CD4-positive, alpha-beta T cell treated with Interleukin-17A for 4 hours (primary cell): ENCODE data around the gene MFAP3L.
"Not testable (repeated sequence)": the region's sequence is repeated elsewhere in the genome, so short reads cannot be mapped to it uniquely, and the experiment has no call there.

Experiments used
- DNase-seq: peaks from one replicate; pipeline ENCODE4 v3.0.0-alpha.2; 2020; ENCODE audit warnings: mixed read lengths

Gene MFAP3L

DNA sequence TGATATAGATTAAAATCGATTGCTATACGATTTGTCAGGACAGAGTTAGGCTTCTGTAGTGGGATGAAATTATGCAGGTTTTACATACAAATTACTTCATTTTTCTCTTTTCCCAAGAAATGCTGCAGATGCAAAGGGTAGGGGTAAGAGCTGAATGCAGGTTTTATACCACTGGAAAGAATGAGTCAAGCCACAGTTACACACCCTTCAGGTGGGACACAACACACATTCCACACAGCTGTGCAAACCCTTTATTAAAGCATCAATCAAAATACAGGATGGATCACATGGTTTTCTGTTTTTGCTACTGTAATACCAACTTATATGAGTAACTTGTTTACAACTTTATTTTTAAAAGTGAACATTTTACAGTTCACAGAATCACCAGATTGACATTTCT, 39.8 kb downstream of the MFAP3L start:
- no peak for DNase-seq

DNA sequence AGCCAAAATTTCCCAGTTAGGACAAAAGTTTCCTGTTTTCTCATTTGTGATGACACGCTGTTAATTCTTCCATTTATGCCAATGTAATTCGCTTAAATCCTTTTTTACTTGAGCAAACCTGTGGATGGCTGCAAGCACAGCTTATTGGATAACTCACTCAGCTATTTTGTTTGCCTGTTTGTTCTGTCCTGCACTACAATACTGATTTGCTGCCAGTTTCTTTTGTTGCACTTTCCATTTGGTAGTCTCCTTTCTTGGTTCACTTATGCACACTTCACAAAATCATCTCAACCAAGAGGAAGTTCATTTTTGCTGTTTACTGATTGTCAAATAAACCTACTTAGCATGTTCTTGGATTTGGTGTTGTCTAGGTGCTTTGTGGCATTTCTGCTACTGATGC, 40.3 kb downstream of the MFAP3L start:
- no peak for DNase-seq

DNA sequence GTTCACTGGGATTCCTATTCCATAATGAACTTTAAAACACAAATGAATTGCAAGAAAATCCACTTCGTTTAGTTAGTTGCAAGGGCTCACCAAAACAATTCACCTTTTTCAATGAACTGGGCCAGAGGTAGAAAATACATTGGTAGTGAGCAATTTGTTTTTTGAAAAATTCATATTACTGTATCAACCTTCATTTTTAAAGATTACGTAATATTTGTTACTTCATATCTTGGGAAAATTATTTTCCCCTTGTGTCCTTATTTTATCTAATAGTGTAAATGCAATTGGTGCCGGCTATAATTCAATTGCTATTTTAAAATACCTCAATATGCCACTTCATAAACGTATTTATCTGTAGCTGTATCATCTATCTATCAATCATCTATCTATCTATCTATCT, 41.5 kb downstream of the MFAP3L start:
- DNase-seq, result no peak

DNA sequence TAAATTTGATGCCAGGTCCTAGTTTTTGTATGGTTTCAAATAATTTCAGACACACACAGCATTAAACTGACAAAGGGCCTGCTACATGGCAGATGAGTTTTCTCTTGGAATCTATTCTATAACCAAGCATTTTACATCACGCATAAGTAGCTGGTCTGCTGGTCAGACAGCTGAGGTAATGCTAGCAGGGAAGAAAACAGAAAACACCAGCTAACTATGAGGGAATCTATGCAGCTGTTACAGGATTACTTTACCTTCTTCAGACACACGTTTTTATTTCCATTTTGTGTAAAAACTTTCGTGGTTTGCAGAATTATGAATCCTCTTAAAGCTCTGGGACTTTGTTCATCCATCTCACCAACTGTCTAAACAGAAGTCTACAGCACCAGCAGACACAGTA, 42.0 kb downstream of the MFAP3L start:
- DNase-seq, result no peak

DNA sequence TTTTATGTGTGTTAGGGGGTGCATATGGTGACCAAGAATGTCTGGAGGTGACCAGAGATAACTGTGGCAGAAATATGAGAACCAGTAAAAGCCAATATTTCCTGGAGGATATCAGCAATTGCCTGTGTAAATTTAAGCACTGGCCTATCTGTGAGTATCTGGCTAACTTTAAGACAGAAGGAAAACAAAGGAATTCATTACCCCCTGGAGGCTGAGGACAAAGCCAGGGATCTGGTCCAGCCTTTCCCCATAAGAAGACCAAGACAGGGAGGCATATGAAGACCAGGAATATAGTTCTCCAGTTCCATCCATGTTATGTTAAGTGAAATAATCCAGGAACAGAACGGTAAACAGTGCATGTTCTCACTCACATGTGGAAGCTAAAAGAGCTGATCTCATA, 49.2 kb downstream of the MFAP3L start:
- no peak for DNase-seq

DNA sequence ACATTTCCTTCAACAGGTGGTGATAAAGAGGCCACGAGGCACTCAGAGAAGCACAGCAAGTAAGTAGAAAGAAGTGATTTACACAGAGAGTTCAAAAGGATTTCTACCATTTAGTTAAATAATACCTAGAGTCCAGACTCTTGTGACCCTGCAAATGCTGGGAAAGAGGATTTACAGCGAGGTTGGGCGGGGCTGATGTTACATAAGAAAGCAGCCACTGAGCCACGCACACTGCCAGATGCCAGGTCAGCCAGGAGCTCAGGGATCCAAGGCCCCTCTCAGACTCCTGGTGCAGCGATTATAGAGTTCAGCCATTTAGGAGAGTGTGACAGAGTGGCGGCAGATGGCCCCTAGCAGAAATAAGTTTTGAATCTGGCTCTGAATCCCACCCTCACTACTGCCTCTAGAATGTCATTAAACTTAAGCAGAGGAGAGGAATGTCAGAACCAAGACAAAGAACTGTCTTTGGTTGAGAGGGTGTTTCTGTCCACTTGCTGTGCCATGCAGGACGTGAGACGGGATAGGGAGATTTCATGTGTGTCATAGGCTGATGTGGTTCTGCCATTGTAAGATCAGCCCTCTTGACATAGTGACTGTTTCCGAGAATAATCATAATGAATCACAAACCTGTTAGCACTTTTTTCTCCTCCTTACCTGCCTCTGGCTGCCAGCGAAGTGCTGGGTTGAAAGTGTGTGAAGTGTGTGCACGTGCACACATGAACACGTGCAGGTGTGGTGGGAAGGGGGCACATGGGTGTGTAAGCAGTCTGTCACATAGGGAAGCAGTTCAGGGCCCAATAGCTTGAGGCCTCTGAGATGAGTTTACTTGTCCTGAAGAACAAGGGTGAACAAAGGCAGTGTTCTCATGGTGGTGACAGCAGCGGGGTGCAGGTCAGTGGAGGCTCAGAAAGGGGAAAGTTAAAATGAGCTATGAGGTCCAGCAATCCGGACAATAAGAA, 50.1 kb downstream of the MFAP3L start:
- DNase-seq, result no peak

DNA sequence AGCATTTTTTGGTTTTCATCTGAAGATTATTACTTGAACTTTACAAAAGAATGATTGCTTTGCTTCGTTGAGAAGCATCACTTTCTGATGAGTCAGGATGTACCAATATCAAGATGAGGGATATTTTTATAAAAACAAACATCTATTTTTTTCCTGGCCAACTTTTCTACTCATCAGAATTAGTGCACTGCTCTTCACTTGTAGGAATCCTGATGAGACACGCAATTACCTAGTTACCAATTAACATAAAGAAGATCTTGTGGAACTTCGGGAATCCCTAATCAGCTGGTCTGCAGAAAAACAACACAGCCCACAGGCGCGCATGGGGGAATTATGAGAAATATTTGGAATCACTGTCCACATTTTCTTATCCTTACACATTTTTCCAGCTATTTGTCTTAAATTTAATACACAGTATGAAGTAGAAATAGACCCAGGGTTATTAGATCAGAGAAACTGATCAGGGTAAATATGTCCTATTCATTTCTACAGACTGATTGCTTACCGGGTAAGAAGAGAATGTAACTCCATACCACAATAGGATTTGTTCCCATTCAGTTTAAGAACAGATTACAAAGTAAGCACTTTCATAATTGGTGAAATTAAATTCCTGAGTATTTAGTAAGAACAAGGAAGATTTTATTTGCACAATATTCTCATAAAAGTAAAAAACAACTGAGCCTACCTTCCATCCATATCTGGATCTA, 50.9 kb downstream of the MFAP3L start:
- DNase-seq, result no peak

DNA sequence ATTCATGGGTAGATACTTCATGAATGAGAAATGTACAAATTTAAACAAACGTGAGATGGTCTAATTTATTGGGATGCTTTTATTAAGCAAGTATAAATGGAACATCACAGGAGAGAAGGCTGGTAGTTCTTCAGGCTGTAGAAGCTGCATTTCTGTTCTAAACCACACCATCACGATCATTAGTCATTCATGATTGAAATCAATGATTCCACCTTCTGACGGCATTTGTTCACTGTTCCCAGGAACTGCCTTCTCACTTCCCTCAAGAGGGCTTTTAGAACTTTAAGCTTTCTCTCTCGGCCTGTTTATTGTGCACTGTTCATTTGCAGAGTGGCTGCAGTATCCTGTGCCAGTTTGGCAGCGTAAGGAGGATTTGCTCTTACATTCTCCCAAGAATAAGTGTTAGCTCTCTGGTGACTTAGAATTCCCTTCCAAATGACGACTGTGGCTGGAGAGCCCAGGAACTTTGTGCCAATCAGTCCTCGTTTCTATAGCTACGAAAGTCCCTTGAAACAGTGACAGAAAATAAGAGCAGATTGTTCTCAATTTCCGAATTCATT, 54.7 kb downstream of the MFAP3L start:
- no peak for DNase-seq

DNA sequence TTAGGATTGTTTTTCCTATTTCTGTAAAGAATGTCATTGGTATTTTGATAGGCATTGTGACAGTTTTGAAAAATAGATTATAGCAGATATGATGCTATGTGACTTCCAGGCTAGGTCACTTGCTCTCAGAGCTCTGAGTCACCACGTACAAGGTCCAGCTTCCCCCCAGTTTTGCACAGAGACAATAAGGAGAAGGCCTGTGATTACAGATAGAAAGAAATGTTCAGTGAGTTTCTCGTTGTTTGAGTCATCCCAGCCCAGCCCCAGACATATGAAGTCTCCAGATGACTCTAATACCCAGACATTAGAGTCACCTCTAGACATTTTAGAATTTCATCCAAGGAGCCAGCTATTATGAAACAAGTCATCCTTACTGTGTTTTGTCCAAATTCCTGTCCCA, 57.2 kb downstream of the MFAP3L start:
- no peak for DNase-seq

DNA sequence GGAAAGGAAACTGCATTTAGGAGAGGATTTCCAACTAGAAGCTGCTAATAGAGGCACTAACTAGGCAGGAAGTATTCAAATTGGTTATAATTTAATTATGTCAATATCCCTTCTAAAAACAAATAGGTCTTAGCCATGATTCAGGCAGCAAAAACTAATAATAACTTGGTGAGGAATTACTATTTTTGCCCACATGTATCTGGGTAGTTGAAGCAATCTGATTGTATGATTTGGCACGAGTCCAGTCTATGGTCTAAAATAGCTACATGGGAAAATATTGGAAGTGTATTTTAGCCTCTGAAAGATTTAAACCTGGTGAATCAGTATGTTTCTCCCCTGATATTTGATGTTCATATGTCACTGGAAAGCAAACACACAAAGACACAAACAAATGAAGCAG, 62.2 kb downstream of the MFAP3L start:
- DNase-seq, result no peak

DNA sequence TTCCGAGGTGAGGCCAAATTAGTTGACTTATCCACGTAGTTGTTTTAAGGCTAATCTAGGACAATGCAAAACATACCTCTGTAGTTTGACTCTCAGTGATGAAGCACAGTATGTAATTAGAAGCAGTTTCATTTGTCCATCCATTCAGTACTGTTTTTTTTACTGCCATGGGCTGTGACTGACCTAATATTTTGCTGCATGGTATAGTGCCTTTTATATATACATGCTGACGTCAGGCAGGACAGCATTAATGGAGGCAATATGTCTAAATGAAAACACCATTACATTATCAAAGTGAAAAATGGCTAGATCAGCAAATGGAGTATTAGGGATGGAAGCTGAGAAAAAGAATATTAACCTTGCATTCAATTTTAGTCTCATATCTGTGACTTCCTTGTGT, 66.9 kb downstream of the MFAP3L start:
- DNase-seq, result no peak

DNA sequence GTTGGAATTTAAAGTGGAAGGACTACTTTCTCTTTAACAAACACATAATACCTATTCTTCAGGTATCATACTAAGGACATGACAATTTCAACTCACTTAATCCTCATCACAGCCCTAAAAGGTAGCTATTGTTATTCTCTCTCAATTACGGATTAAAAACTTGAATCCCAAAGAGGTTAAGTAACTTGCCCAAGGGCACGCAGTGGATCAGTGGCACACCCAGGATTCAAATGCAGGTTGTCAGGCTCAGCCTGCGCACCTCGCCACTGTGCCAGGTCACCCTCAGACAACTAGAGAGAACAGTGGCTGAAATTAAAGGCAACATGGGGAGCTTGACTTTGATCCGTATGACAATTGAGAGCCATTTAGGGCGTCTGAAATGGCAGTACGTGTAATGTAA, 67.6 kb downstream of the MFAP3L start:
- no peak for DNase-seq

DNA sequence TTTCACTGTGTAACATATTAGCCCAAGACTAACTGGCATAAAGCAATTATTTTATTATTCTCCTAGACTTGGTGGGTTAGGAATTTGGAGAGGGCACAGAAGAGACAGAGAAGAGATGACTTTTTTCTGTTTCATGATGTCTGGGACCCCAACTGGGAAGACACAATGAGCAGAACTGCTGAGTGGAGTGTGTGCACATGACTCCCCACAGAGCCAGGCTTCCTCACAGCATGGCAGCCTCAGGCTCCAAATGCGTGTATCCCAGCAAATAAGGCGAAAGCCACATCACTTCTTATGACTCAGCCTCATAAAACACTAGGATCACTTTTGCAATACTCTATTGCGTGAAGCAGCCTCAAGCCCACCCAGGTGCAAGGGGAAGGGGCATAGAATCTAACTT, 68.4 kb downstream of the MFAP3L start:
- DNase-seq, result no peak

DNA sequence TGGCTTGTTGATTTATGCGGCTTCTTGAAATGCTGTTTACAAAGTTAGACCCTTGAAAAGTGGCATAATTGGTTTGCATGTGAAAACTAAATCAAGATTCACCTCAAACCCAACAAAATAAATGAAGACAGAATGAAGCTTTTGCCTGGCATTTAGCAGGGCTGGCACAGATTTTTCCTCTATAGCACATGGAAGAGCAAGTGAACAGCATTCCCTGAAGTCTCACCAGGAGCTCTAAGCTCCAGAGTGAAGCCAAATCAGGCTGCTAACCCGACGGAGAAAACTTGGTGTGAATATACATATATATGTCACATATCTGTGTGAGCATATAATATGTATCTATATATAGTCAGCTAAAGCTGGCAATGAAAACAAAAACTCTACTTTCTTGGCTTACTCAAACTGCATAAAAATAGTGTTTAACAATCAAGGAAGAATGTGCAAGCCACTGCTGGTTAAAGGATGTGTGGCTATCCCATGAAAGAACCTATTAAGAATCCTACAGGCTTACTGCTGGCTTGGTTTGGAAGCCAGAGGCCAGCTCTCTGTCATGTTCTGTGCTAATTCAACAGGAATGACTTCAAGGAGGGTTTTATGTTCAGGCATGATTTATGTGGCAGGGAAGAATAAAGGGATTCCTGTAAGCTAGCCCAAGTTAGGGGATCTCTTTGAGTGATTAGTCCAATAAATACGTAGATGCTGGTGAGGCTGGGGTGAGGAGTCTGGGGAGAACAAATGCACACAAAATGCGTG, 69.9 kb downstream of the MFAP3L start:
- no peak for DNase-seq

DNA sequence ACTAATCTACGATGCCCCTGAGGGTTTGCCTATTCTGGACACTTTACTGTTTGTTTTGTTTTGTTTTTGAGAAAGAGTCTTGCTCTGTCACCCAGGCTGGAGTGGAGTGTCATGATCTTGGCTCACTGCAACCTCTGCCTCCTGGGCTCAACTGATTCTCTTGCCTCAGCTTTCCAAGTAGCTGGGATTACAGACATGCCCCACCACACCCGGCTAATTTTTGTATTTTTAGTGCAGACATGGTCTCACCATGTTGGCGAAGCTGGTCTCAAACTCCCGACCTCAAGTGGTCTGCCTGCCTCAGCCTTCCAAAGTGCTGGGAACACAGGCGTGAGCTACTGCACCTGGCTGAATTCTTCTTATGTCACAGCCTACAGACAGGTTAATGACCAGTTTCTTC, 70.7 kb downstream of the MFAP3L start:
- no peak for DNase-seq

DNA sequence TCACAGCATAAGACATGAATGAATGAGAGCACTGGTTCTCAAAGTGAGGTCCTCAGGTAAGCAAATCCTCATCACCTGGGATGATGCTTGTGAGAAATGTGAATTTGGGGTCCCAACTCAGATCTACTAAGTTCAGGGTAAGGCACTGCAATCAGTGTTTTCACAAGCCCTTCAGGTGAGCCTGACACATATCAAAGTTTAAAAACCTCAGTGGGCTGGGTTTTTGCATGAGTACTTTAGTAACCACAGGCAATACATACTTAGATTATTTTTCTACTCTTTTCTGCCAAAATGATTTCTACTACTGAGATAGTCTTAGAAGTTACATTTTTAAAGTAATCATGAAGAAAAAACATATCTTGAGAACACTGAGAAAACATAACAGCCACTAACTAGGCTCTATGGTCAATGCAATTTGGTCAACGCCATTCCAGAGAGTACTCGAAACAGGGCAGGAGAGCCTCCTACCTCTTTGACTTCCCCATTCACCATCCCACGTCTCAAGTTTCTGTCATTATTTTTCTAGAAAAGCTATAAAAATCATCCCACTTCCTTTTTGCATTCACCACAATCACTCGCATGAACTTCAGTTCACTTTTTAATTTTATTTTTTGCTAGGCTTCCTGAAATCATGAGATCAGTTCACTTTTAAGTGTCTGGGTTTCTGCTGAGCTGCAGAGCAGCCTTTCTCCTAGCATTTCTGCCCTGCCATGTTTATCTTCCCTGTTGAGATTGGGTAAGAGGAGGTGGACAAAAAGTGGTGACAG, 73.8 kb downstream of the MFAP3L start:
- DNase-seq, result no peak

DNA sequence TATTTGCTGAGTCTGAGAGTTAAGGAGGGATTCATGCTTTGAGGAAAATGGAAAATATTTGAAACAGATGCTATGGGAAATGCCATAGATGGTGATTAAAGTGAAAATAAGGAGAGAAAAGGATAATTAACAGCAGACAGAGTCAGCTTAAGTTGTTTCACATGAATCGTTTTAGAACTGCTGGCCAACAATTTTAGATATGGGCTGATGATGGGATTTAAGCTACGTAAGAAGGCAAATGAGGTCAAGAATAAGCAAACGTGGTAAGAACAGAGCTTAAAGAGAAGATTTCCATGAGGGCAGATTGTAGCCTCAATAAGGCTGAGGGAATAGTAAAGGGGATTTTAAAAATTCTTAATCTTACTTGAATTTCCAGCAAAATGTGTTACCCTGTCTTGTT, 77.9 kb downstream of the MFAP3L start:
- DNase-seq, result no peak

DNA sequence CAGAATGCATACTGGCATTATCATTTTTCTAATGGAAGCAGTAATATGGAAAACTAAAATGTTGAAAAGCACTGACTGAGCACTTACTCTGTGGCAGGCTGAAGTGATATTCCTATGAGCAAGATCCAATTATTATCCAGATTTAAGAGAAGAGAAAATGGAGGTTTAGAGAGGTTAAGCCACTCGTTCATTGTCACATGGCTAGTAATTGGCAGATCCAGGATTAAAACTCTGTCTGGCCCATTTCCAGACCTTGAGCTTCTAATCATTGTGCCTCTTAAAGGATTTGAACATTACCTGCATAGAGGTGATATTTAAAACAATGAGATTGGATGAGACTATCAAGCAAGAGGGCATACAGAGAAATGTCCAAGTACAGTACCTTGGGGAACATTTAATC, 80.6 kb downstream of the MFAP3L start:
- DNase-seq, result no peak

DNA sequence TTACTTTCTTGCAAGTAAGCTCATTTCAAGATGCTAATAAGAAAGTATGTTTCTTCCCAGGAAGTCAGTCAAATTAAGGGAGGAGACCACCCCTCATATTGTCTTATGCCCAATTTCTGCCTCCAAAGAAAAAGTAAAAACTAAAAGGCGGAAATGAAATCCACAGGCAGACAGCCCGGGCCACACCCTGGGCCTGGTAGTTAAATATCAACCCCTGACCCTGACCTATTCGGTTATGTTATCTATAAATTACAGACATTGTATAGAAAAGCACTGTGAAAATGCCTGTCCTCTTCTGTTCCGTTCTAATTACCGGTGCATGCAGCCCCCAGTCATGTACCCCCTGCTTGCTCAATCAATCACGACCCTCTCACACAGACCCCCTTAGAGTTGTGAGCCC, 82.6 kb downstream of the MFAP3L start:
- not testable (repeated sequence) for DNase-seq

DNA sequence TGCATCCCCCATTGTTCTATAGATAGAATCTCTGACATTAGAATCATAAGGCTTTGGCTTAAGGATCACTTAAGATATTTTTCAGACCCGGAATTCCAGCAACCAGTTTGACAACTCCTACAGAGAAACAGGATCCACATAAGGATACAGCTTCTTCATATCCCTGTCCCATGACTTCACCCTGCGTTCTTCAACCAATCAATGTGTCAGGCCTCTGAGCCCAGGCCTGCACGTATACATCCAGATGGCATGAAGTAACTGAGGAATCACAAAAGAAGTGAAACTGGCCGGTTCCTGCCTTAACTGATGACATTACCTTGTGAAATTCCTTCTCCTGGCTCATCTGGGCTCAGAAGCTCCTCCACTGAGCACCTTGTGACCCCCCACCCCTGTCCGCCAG, 85.1 kb downstream of the MFAP3L start:
- DNase-seq, result no peak

DNA sequence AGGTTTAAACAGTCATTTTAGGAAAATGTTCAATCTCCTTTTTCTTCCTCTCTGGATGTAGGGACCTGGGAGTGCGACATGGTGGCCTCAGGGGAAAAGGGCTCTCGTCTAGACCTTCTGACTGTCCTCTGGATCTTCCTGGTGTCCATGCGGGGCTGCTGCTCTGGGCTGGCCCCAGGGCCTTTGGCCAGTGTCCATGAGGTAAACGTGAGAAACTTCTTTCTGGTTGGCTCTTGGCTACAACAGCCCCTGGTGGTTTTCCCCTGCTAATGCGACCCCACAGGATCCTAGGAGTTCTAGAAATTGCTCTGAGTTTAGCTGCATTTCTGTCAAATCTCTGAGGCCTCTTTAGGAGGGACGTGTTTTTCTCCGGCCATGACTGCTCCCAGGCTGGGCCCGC, 85.7 kb downstream of the MFAP3L start:
- no peak for DNase-seq
